ENCODE measurements around the gene CD247. TPM values are rescaled to one million over a fixed set of nuclear protein-coding genes. Genes with fewer than 3 reads are reported as not detected.

The CD247 gene
- total and polyA plus RNA-seq, 9 of the 15 experiments (the other 6 are each of a cell fraction or from before 2014, with no cell fraction given), result 0.08 to 0.42 (median 0.28) TPM; not detected in 5

DNA sequence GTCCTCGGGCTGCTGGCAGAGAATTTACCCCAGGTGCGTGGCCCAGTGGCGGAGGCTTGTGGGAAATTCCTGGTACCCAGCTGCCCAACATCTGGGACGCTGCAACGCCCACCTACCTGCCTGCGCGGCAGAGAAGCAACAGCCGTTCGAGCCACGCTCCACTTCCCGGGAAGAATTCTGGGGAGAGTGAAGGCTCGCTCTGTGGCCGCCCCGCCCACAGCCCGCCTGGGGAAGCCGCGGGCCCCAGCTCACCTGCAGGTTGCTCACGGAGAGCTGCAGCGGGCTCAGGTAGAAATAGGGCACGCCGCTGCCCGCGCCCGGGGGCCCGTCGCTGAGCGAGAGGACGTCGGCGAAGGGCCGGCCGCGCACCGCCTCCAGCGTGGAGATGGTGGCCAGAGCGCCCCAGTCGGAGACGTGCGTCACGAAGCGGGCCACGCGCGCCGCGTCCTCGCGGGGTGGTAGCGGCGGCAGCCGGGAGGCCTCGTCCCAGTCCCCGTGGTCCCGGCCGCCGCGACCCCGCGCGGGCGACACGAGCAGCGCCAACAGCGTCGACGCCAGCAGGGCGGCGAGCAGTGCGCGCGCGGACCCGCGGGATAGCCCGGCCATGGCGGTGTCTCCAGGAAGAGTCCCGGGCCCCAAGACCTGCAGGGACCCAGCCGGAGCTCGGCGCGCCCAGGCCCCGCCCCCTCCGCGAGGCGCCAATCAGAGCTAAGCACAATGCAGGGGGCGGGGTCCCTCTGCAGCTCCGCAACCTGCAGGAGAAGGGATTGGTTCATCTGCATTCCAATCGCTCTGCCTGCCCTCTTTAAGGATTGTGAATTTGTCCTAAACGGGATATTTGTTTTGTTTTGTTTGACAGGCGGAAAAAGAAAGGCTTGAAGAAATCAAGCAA is 35.1 kb upstream of the CD247 start, which contains the start of gene CREG1 (continued):
- TF ChIP-seq PTRF (tag; IDR thresholded peaks at IDR 0.05), result no peak
- no peak for TF ChIP-seq ZKSCAN3 (CRISPR knock-in tag; IDR thresholded peaks at IDR 0.05)
- TF ChIP-seq KDM5B (IDR thresholded peaks at IDR 0.05; ENCODE audit: insufficient replicate concordance, low read depth, low read length), result peak; percentile 94
- TF ChIP-seq L3MBTL2 (IDR thresholded peaks at IDR 0.05), result peak; percentile 96
- no peak; the same call in 1 of the 2 replicates for TF ChIP-seq PML (IDR thresholded peaks at IDR 0.05; ENCODE audit: low read length)
- TF ChIP-seq BMI1 (IDR thresholded peaks at IDR 0.05; ENCODE audit: low read length), result no peak
- TF ChIP-seq BRD9 (IDR thresholded peaks at IDR 0.05; ENCODE audit: low read depth, partially characterized antibody), result peak; percentile 5
- TF ChIP-seq SRSF7 (optimal IDR thresholded peaks at IDR 0.05; ENCODE audit: low read depth, low read length), result no peak
- peak; percentile 81 for TF ChIP-seq ZNF431 (CRISPR knock-in tag; IDR thresholded peaks at IDR 0.05)
- no peak for TF ChIP-seq CREBBP (IDR thresholded peaks at IDR 0.05; ENCODE audit: low read depth, low read length)
- no peak for TF ChIP-seq CBX5 (IDR thresholded peaks at IDR 0.05; ENCODE audit: borderline replicate concordance, low read depth)
- TF ChIP-seq NCOA1 (IDR thresholded peaks at IDR 0.05; ENCODE audit: low read depth), result no peak
- TF ChIP-seq, protein P1, sequence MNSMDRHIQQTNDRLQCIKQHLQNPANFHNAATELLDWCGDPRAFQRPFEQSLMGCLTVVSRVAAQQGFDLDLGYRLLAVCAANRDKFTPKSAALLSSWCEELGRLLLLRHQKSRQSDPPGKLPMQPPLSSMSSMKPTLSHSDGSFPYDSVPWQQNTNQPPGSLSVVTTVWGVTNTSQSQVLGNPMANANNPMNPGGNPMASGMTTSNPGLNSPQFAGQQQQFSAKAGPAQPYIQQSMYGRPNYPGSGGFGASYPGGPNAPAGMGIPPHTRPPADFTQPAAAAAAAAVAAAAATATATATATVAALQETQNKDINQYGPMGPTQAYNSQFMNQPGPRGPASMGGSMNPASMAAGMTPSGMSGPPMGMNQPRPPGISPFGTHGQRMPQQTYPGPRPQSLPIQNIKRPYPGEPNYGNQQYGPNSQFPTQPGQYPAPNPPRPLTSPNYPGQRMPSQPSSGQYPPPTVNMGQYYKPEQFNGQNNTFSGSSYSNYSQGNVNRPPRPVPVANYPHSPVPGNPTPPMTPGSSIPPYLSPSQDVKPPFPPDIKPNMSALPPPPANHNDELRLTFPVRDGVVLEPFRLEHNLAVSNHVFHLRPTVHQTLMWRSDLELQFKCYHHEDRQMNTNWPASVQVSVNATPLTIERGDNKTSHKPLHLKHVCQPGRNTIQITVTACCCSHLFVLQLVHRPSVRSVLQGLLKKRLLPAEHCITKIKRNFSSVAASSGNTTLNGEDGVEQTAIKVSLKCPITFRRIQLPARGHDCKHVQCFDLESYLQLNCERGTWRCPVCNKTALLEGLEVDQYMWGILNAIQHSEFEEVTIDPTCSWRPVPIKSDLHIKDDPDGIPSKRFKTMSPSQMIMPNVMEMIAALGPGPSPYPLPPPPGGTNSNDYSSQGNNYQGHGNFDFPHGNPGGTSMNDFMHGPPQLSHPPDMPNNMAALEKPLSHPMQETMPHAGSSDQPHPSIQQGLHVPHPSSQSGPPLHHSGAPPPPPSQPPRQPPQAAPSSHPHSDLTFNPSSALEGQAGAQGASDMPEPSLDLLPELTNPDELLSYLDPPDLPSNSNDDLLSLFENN (IDR thresholded peaks at IDR 0.05; ENCODE audit: low read depth in 2 of 2, low read length in 2 of 2), result peak in 1 of 2 experiments; percentile 63; a peak in 1 of 4 replicates
- TF ChIP-seq MTF1 (CRISPR knock-in tag; IDR thresholded peaks at IDR 0.05; ENCODE audit: borderline replicate concordance), result no peak
- no peak for TF ChIP-seq POLR3G (IDR thresholded peaks at IDR 0.05; ENCODE audit: extremely low read depth, insufficient read length, insufficient replicate concordance)
- TF ChIP-seq, protein P2, sequence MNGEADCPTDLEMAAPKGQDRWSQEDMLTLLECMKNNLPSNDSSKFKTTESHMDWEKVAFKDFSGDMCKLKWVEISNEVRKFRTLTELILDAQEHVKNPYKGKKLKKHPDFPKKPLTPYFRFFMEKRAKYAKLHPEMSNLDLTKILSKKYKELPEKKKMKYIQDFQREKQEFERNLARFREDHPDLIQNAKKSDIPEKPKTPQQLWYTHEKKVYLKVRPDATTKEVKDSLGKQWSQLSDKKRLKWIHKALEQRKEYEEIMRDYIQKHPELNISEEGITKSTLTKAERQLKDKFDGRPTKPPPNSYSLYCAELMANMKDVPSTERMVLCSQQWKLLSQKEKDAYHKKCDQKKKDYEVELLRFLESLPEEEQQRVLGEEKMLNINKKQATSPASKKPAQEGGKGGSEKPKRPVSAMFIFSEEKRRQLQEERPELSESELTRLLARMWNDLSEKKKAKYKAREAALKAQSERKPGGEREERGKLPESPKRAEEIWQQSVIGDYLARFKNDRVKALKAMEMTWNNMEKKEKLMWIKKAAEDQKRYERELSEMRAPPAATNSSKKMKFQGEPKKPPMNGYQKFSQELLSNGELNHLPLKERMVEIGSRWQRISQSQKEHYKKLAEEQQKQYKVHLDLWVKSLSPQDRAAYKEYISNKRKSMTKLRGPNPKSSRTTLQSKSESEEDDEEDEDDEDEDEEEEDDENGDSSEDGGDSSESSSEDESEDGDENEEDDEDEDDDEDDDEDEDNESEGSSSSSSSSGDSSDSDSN (IDR thresholded peaks at IDR 0.05; ENCODE audit: borderline replicate concordance in 1 of 2, low read depth in 2 of 2, low read length in 2 of 2), result peak; percentile 41 to 63; a peak in 2 of 4 replicates
- TF ChIP-seq MIER1 (IDR thresholded peaks at IDR 0.05; ENCODE audit: low read depth), result no peak
- TF ChIP-seq, protein P3, sequence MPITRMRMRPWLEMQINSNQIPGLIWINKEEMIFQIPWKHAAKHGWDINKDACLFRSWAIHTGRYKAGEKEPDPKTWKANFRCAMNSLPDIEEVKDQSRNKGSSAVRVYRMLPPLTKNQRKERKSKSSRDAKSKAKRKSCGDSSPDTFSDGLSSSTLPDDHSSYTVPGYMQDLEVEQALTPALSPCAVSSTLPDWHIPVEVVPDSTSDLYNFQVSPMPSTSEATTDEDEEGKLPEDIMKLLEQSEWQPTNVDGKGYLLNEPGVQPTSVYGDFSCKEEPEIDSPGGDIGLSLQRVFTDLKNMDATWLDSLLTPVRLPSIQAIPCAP (CRISPR knock-in tag; IDR thresholded peaks at IDR 0.05; ENCODE audit: borderline replicate concordance), result no peak
- TF ChIP-seq ZNF212 (CRISPR knock-in tag; IDR thresholded peaks at IDR 0.05), result no peak
- no peak for TF ChIP-seq ZC3H11A (IDR thresholded peaks at IDR 0.05; ENCODE audit: low read depth, low read length)
- TF ChIP-seq HMGN3 (IDR thresholded peaks at IDR 0.05; ENCODE audit: borderline replicate concordance, extremely low read depth, insufficient read length, low read depth, low read length), result peak; percentile 85
- TF ChIP-seq ZNF143 (CRISPR knock-in tag; IDR thresholded peaks at IDR 0.05), result no peak
